HCT116 (cell line): ENCODE measurements around the gene TMEM178A.

ENCODE experiments used
- CEBPB ChIP-seq: IDR thresholded peaks from 2 replicates; pipeline ENCODE4 v1.6.1; 2012; ENCODE audit warnings: low read depth
- CTCF ChIP-seq, 3 experiments: fragments of 200-600 bp in 1 of 3; sonication (generic) in 1 of 3; IDR thresholded peaks in 2 of 3; conservative IDR thresholded peaks in 1 of 3; 2 replicates each; pipeline ENCODE4 v1.5.1; 2012 to 2017; ENCODE audit warnings: low read depth in 2 of 3, low read length in 2 of 3, antibody characterized with exemption in 1 of 3, borderline replicate concordance in 1 of 3, control low read depth in 1 of 3, mild to moderate bottlenecking in 1 of 3, mixed read lengths in 1 of 3, mixed run types in 1 of 3, moderate library complexity in 1 of 3; ENCODE audit not compliant: insufficient read depth in 1 of 3
- ELF1 ChIP-seq: IDR thresholded peaks from 2 replicates; pipeline ENCODE4 v1.6.1; 2012; ENCODE audit warnings: low read depth, borderline replicate concordance
- JUND ChIP-seq: IDR thresholded peaks from 2 replicates; pipeline ENCODE4 v1.6.1; 2012
- POLR2A ChIP-seq: IDR thresholded peaks from 2 replicates; pipeline ENCODE4 v1.7.0; 2011; ENCODE audit warnings: borderline replicate concordance; ENCODE audit not compliant: insufficient read depth, insufficient read length; ENCODE audit errors: extremely low read depth
- POLR2AphosphoS5 ChIP-seq: IDR thresholded peaks from 2 replicates; pipeline ENCODE4 v1.6.1; 2011; ENCODE audit warnings: mild to moderate bottlenecking, low read depth, low read length, moderate library complexity
- TCF7L2 ChIP-seq: IDR thresholded peaks from 2 replicates; pipeline ENCODE4 v1.7.0; 2011; ENCODE audit warnings: borderline replicate concordance, inconsistent platforms; ENCODE audit not compliant: insufficient read depth, insufficient read length; ENCODE audit errors: extremely low read depth
- YY1 ChIP-seq: IDR thresholded peaks from 2 replicates; pipeline ENCODE4 v1.6.1; 2011; ENCODE audit warnings: low read length, low read depth, moderate library complexity, mild to moderate bottlenecking; ENCODE audit not compliant: insufficient replicate concordance; ENCODE audit errors: extremely low read depth
- ZFX ChIP-seq: fragments of 450-650 bp; IDR thresholded peaks from 2 replicates; pipeline ENCODE4 v1.6.1; 2017
- TF ChIP-seq, protein P1 (sequence below): IDR thresholded peaks from 2 replicates; pipeline ENCODE4 v1.6.1; 2012

- no peak for TF ChIP-seq CEBPB
- no peak for TF ChIP-seq JUND
- TF ChIP-seq TCF7L2: no peak
- TF ChIP-seq POLR2A: no peak
- TF ChIP-seq YY1: no peak
- TF ChIP-seq ZFX: no peak
- TF ChIP-seq ELF1: no peak
- TF ChIP-seq POLR2AphosphoS5: no peak
- TF ChIP-seq CTCF (IDR thresholded peaks at IDR 0.05 in 2 of 3, conservative IDR thresholded peaks at IDR 0.05 in 1 of 3; ENCODE audit: borderline replicate concordance in 1 of 3, insufficient read depth in 1 of 3, low read depth in 2 of 3, low read length in 2 of 3): no peak
- TF ChIP-seq, protein P1, sequence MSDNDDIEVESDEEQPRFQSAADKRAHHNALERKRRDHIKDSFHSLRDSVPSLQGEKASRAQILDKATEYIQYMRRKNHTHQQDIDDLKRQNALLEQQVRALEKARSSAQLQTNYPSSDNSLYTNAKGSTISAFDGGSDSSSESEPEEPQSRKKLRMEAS: no peak
These were observed 677 bp upstream of the TMEM178A start for GRCh38 chr2:39664888-39665591.
